ENCODE measurements around the gene RNF222.
"Not testable (repeated sequence)": the region's sequence is repeated elsewhere in the genome, so short reads cannot be mapped to it uniquely, and the experiment has no call there.

DNA sequence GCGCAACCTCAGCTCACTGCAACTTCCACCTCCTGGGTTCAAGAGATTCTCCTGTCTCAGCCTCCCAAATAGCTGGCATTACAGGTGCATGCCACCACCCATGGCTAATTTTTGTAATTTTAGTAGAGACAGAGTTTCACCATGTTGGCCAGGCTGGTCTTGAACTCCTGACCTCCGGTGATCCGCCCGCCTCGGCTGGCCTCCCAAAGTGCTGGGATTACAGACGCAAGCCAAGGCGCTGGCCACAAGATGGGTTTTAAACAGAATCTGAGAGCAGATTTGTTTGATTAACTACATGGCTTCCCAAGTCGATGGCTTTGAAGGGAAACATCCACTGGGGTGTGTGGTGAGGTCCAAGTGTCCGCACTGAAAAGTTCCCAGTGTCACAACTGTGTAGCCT, 3.1 kb downstream of the RNF222 start:
- TF ChIP-seq MXI1 (conservative IDR thresholded peaks at IDR 0.05; ENCODE audit: poor library complexity, severe bottlenecking); POLR2AphosphoS5 (IDR thresholded peaks at IDR 0.05): not testable (repeated sequence)
- TF ChIP-seq, protein P1, sequence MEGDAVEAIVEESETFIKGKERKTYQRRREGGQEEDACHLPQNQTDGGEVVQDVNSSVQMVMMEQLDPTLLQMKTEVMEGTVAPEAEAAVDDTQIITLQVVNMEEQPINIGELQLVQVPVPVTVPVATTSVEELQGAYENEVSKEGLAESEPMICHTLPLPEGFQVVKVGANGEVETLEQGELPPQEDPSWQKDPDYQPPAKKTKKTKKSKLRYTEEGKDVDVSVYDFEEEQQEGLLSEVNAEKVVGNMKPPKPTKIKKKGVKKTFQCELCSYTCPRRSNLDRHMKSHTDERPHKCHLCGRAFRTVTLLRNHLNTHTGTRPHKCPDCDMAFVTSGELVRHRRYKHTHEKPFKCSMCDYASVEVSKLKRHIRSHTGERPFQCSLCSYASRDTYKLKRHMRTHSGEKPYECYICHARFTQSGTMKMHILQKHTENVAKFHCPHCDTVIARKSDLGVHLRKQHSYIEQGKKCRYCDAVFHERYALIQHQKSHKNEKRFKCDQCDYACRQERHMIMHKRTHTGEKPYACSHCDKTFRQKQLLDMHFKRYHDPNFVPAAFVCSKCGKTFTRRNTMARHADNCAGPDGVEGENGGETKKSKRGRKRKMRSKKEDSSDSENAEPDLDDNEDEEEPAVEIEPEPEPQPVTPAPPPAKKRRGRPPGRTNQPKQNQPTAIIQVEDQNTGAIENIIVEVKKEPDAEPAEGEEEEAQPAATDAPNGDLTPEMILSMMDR (IDR thresholded peaks at IDR 0.05; ENCODE audit: poor library complexity, severe bottlenecking): not testable (repeated sequence)
- TF ChIP-seq, protein P2, sequence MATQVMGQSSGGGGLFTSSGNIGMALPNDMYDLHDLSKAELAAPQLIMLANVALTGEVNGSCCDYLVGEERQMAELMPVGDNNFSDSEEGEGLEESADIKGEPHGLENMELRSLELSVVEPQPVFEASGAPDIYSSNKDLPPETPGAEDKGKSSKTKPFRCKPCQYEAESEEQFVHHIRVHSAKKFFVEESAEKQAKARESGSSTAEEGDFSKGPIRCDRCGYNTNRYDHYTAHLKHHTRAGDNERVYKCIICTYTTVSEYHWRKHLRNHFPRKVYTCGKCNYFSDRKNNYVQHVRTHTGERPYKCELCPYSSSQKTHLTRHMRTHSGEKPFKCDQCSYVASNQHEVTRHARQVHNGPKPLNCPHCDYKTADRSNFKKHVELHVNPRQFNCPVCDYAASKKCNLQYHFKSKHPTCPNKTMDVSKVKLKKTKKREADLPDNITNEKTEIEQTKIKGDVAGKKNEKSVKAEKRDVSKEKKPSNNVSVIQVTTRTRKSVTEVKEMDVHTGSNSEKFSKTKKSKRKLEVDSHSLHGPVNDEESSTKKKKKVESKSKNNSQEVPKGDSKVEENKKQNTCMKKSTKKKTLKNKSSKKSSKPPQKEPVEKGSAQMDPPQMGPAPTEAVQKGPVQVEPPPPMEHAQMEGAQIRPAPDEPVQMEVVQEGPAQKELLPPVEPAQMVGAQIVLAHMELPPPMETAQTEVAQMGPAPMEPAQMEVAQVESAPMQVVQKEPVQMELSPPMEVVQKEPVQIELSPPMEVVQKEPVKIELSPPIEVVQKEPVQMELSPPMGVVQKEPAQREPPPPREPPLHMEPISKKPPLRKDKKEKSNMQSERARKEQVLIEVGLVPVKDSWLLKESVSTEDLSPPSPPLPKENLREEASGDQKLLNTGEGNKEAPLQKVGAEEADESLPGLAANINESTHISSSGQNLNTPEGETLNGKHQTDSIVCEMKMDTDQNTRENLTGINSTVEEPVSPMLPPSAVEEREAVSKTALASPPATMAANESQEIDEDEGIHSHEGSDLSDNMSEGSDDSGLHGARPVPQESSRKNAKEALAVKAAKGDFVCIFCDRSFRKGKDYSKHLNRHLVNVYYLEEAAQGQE (IDR thresholded peaks at IDR 0.05; ENCODE audit: borderline replicate concordance): not testable (repeated sequence)

All from neural cell (in vitro differentiated cells).